OCI-LY7 (cell line): ENCODE results near the gene SEMA3E.
"Not testable (repeated sequence)": the region's sequence is repeated elsewhere in the genome, so short reads cannot be mapped to it uniquely, and the experiment has no call there.

Source experiments
- EZH2phosphoT487 ChIP-seq: fragments of 200-600 bp; sonication (generic); IDR thresholded peaks from 2 replicates; pipeline ENCODE4 v1.6.1; 2018; ENCODE audit warnings: low read depth, borderline replicate concordance, mild to moderate bottlenecking, mixed run types, antibody characterized with exemption, low read length, moderate library complexity, mixed read lengths
- TF ChIP-seq, protein P1 (sequence below): fragments of 200-600 bp; sonication (generic); conservative IDR thresholded peaks from 2 replicates; pipeline ENCODE4 v1.5.1; 2014; ENCODE audit warnings: mild to moderate bottlenecking, antibody characterized with exemption, low read length, moderate library complexity, mixed read lengths

DNA sequence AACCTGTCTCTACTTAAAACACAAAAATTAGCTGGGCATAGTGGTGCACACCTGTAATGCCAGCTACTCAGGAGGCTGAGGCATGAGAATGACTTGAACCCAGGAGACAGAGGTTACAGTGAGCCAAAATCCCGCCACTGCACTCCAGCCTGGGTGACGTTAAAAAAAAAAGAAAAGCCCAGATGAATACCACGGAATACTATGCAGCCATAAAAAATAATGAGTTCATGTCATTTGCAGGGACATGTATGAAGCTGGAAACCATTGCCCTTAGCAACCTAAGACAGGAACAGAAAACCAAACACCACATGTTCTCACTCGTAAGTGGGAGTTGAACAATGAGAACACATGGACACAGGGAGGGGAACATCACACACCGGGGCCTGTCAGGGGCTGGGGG is 218.7 kb downstream of the SEMA3E start:
- TF ChIP-seq EZH2phosphoT487, result not testable (repeated sequence)
- TF ChIP-seq, protein P1, sequence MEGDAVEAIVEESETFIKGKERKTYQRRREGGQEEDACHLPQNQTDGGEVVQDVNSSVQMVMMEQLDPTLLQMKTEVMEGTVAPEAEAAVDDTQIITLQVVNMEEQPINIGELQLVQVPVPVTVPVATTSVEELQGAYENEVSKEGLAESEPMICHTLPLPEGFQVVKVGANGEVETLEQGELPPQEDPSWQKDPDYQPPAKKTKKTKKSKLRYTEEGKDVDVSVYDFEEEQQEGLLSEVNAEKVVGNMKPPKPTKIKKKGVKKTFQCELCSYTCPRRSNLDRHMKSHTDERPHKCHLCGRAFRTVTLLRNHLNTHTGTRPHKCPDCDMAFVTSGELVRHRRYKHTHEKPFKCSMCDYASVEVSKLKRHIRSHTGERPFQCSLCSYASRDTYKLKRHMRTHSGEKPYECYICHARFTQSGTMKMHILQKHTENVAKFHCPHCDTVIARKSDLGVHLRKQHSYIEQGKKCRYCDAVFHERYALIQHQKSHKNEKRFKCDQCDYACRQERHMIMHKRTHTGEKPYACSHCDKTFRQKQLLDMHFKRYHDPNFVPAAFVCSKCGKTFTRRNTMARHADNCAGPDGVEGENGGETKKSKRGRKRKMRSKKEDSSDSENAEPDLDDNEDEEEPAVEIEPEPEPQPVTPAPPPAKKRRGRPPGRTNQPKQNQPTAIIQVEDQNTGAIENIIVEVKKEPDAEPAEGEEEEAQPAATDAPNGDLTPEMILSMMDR, result not testable (repeated sequence)
